Testis (tissue), 3 donors: ENCODE data around the gene ALDH5A1. TPM values are rescaled to one million over a fixed set of nuclear protein-coding genes. Genes with fewer than 3 reads are reported as not detected.

Experiments
- DNase-seq: peaks from one replicate; pipeline ENCODE4 v3.0.0-alpha.2; 2019
- H3K27ac ChIP-seq, 2 donors: fragments of 200-600 bp; sonication (generic); one replicate each; pipeline ENCODE4 v1.5.1; 2019
- H3K27me3 ChIP-seq: fragments of 200-600 bp; sonication (generic); one replicate; pipeline ENCODE4 v1.5.1; 2019
- H3K36me3 ChIP-seq: fragments of 200-600 bp; sonication (generic); one replicate; pipeline ENCODE4 v1.5.1; 2017; ENCODE audit warnings: low read depth; ENCODE audit errors: missing control alignments
- H3K4me1 ChIP-seq: fragments of 200-600 bp; sonication (generic); one replicate; pipeline ENCODE4 v1.5.1; 2019
- H3K4me3 ChIP-seq, 2 donors: fragments of 200-600 bp; sonication (generic); one replicate each; pipeline ENCODE4 v1.5.1; 2017 to 2019
- H3K9me3 ChIP-seq: fragments of 200-600 bp; sonication (generic); one replicate; pipeline ENCODE4 v1.5.1; 2017
- CTCF ChIP-seq, 3 experiments: fragments of 450-650 bp in 2 of 3; fragments of 200-600 bp in 1 of 3; sonication (generic) in 1 of 3; IDR thresholded peaks; one replicate each; pipeline ENCODE4 v1.5.1; 2016 to 2019; ENCODE audit warnings: antibody characterized with exemption in 3 of 3, mild to moderate bottlenecking in 2 of 3, moderate library complexity in 1 of 3
- POLR2A ChIP-seq: fragments of 450-650 bp; IDR thresholded peaks from one replicate; pipeline ENCODE4 v1.6.1; 2017; ENCODE audit warnings: antibody characterized with exemption, mild to moderate bottlenecking, moderate library complexity
- WGBS, 2 donors: methylation state at CpG; one replicate each; pipeline ENCODE4 v1.1.5; 2018; 5-methylcytosine and 5-hydroxymethylcytosine counted together
- intact Hi-C: fragments of 100-400 bp; cut with DNase I; formaldehyde crosslinking; loops from one replicate; pipeline ENCODE4 v1.15.1; 2023; ENCODE audit warnings: low total_unique reads
- polyA plus RNA-seq: library from polyadenylated mRNA; stranded (reverse); fragments of 350-450 nt; fragmentation: Illumina TruSeq; extraction: RNeasy Lipid Tissue Mini Kit (QIAGEN cat#74804); gene quantifications from one replicate; pipeline ENCODE4 v1.2.3, GENCODE V29; 2014; ENCODE audit warnings: low read depth, low replicate concordance; ENCODE audit not compliant: insufficient read depth
- total RNA-seq, 2 donors: library from RNA; depleted of rRNA; stranded (reverse); fragments of >200 nt; gene quantifications; one replicate each; pipeline ENCODE4 v1.2.3, GENCODE V29; 2016

Gene ALDH5A1
- total and polyA plus RNA-seq, 3 donors from 2014 or later = 11.3 to 21.2 (median 16.3) TPM

DNA sequence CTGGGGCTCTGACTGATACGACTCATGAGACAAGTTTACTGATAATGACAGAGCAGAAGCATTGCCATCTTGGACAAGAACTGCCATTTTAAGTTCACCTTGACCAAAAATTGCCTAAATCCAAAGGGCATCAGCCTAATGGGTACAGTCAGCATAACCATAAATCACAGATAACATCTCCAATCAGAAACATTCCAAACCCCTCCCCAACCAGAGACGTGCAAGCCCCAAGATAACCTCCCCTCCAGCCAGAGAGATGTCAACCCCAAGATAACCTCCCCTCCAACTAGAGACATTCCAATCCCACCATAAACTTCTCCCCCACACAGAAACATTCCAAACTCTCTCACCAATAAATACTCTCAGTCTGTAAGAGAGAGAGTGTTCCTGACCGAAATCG lies 15.9 kb upstream of the ALDH5A1 start:
- no peaks in the 10 kb centered on the region for H3K27me3 ChIP-seq
- H3K36me3 ChIP-seq = no peaks in the 10 kb centered on the region
- no peaks in the 10 kb centered on the region for H3K9me3 ChIP-seq
- no peak for DNase-seq
- no peak for TF ChIP-seq POLR2A
- no peak for TF ChIP-seq CTCF (IDR thresholded peaks at IDR 0.05)
- intact Hi-C loops = no loop called here
- no peaks in the 10 kb centered on the region for H3K4me1 ChIP-seq
- H3K27ac ChIP-seq = no peak overlapping the region
- H3K4me3 ChIP-seq = no peak overlapping the region
- 69 to 76% methylated on average over 4 of the region's 4 CpGs for WGBS, 2 donors

DNA sequence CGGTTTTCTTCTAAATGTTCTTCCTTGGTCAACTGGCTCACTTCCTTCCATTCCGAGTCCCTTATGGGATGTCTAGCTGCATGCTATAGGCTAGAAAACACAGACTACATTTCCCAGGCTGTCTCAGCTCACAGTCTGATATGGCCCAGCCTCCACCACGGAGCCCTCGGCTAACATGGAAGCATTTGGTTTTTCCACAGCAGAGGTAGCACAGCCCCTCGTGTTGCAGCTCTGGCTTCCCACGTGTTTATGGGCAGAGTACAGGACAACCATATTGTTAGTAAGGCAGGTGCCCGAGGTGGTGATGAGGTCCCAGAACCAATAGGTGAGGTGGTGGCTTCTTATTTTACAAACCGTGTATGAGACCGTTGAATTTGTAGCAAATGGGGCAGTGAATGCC lies 14.1 kb upstream of the ALDH5A1 start:
- H3K9me3 ChIP-seq = no peaks in the 10 kb centered on the region
- intact Hi-C loops = no loop called here
- DNase-seq = no peak
- H3K36me3 ChIP-seq = no peaks in the 10 kb centered on the region
- no peak for TF ChIP-seq POLR2A
- TF ChIP-seq CTCF (IDR thresholded peaks at IDR 0.05) = no peak
- H3K4me3 ChIP-seq = no peak overlapping the region
- no peak overlapping the region for H3K27ac ChIP-seq
- 91 to 92% methylated on average over 8 to 9 of the region's 9 CpGs for WGBS, 2 donors
- no peaks in the 10 kb centered on the region for H3K27me3 ChIP-seq
- H3K4me1 ChIP-seq = no peaks in the 10 kb centered on the region

GRCh38 chr6:24481449-24481848 lies 13.3 kb upstream of the ALDH5A1 start:
- Histone ChIP-seq H3K4me1 (no peaks in the 10 kb centered on the region), H3K9me3 (no peaks in the 10 kb centered on the region), H3K27me3 (no peaks in the 10 kb centered on the region), H3K27ac (no peak overlapping the region), H3K4me3 (no peak overlapping the region), H3K36me3 (no peaks in the 10 kb centered on the region)
- TF ChIP-seq POLR2A = no peak
- no peak for TF ChIP-seq CTCF (IDR thresholded peaks at IDR 0.05)
- 88 to 89% methylated on average over 5 of the region's 5 CpGs for WGBS, 2 donors
- intact Hi-C loops = no loop called here
- no peak for DNase-seq

- DNase-seq = no peak
- intact Hi-C loops = no loop called here
- no peaks in the 10 kb centered on the region for H3K4me1 ChIP-seq
- H3K9me3 ChIP-seq = no peaks in the 10 kb centered on the region
- no peak overlapping the region for H3K4me3 ChIP-seq
- TF ChIP-seq CTCF (IDR thresholded peaks at IDR 0.05) = no peak
- TF ChIP-seq POLR2A = no peak
- no peak overlapping the region for H3K27ac ChIP-seq
- no peaks in the 10 kb centered on the region for H3K36me3 ChIP-seq
- 91 to 95% methylated on average over 7 of the region's 7 CpGs for WGBS, 2 donors
- H3K27me3 ChIP-seq = no peaks in the 10 kb centered on the region
Observed at GRCh38 chr6:24484657-24485323, 10.0 kb upstream of the ALDH5A1 start.

DNA sequence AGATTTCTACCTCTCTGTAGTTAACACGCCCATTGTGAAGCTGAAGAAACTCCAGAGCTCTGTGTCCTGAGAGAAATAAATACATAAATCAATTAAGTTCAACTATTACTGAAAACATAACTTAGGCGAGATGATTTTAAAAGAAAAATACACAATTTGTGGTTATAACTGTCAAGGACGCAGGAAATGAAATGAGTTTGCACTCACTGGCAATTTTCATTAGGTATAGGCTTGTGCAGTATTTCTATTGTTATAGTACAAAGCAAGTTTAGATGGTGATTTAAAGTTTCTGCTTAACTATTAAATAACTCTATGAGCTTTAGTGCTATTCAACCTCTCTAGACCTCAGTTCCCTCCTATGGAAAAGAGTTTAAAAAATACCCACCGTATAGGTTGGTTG lies 8.7 kb upstream of the ALDH5A1 start:
- H3K9me3 ChIP-seq = no peaks in the 10 kb centered on the region
- no peaks in the 10 kb centered on the region for H3K36me3 ChIP-seq
- no peak overlapping the region for H3K4me3 ChIP-seq
- no peaks in the 10 kb centered on the region for H3K4me1 ChIP-seq
- no peak for TF ChIP-seq POLR2A
- no peak for TF ChIP-seq CTCF (IDR thresholded peaks at IDR 0.05)
- intact Hi-C loops = no loop called here
- H3K27me3 ChIP-seq = no peaks in the 10 kb centered on the region
- no peak overlapping the region for H3K27ac ChIP-seq
- no peak for DNase-seq
- 90 to 91% methylated on average over 4 of the region's 4 CpGs for WGBS, 2 donors
